HepG2 (cell line): ENCODE measurements around the gene WDR86. TPM values are rescaled to one million over a fixed set of nuclear protein-coding genes. Genes with fewer than 3 reads are reported as not detected.

Experiments
- ATAC-seq: fragments of 200-7000 bp; cut with Tn5 transposase; 3 replicates; pipeline ENCODE4 v1.9.1; 2020; ENCODE audit warnings: mild to moderate bottlenecking, moderate library complexity
- BruUV-seq: library from RNA; stranded (reverse); fragments of 400-500 nt; replicated peaks from 2 replicates; lab custom pipeline; 2021; lab: Mats Ljungman, UMichigan
- CTCF ChIA-PET: fragments of 300-600 bp; formaldehyde crosslinking; extraction: SDS; loops from one replicate; lab custom pipeline; 2021; ENCODE audit warnings: low total read pairs, inconsistent platforms, low intra/inter-chr PET ratio; lab: Yijun Ruan, JAX
- POLR2A ChIA-PET: fragments of 350-600 bp; sonication (Branson Sonifier 250); formaldehyde crosslinking; loops from one replicate; lab custom pipeline; 2020; ENCODE audit warnings: antibody characterized with exemption, inconsistent platforms; lab: Yijun Ruan, JAX
- DNase-seq: peaks from one replicate; pipeline ENCODE4 v3.0.0-alpha.2; 2015; ENCODE audit warnings: low spot score
- FAIRE-seq: peaks from 3 replicates; lab custom pipeline; 2011; peaks lifted over from hg19 to GRCh38; lab: Jason Lieb, UNC
- H2AFZ ChIP-seq: one replicate; pipeline ENCODE4 v1.6.1; 2011; ENCODE audit warnings: low read length, inconsistent platforms
- H3K27ac ChIP-seq: fragments of 300-600 bp; 3 replicates; pipeline ENCODE4 v1.8.0; 2011; ENCODE audit warnings: mixed run types, mild to moderate bottlenecking, mixed read lengths, low read length, inconsistent platforms; ENCODE audit not compliant: insufficient read depth; ENCODE audit errors: extremely low read length
- H3K27me3 ChIP-seq, 2 experiments: fragments of 200-600 bp in 1 of 2; 2 replicates in 1 of 2; 3 replicates in 1 of 2; pipeline versions ENCODE4 v1.6.0 to v1.8.0; 2011; ENCODE audit warnings: low read length in 2 of 2, mild to moderate bottlenecking in 2 of 2, moderate library complexity in 2 of 2, inconsistent platforms in 1 of 2; ENCODE audit not compliant: insufficient read depth in 2 of 2, control insufficient read depth in 1 of 2
- H3K36me3 ChIP-seq, 2 experiments: fragments of 200-600 bp in 1 of 2; replicated peaks in 1 of 2; 2 replicates in 1 of 2; 3 replicates in 1 of 2; pipeline versions ENCODE4 v1.5.1 to v1.8.0; 2011; ENCODE audit warnings: low read length in 2 of 2, inconsistent platforms in 1 of 2; ENCODE audit not compliant: insufficient read depth in 2 of 2, control insufficient read depth in 1 of 2
- H3K4me1 ChIP-seq: 2 replicates; pipeline ENCODE4 v1.5.1; 2012; ENCODE audit warnings: low read length, inconsistent platforms; ENCODE audit not compliant: insufficient read depth
- H3K4me2 ChIP-seq: 2 replicates; pipeline ENCODE4 v1.6.0; 2011; ENCODE audit warnings: low read depth, low read length, inconsistent platforms
- H3K4me3 ChIP-seq, 3 experiments: fragments of 200-600 bp in 1 of 3; sonication (generic), shearing (Covaris generic) in 1 of 3; replicated peaks in 1 of 3; 2 replicates each; pipeline ENCODE4 v1.5.1; 2011 to 2016; ENCODE audit warnings: low read length in 3 of 3, inconsistent platforms in 2 of 3, low read depth in 2 of 3, mild to moderate bottlenecking in 2 of 3, control low read depth in 1 of 3, mixed read lengths in 1 of 3; ENCODE audit not compliant: insufficient read depth in 1 of 3
- H3K79me2 ChIP-seq: one replicate; pipeline ENCODE4 v1.6.1; 2011; ENCODE audit warnings: low read length, inconsistent platforms; ENCODE audit not compliant: insufficient read depth
- H3K9ac ChIP-seq: 2 replicates; pipeline ENCODE4 v1.6.0; 2011; ENCODE audit warnings: mild to moderate bottlenecking, low read depth, low read length, inconsistent platforms; ENCODE audit not compliant: insufficient read depth
- H3K9me3 ChIP-seq: 2 replicates; pipeline ENCODE4 v1.5.1; 2012; ENCODE audit warnings: mild to moderate bottlenecking, low read length
- H4K20me1 ChIP-seq: 2 replicates; pipeline ENCODE4 v1.6.0; 2011; ENCODE audit warnings: inconsistent platforms, mild to moderate bottlenecking, low read length, moderate library complexity; ENCODE audit not compliant: insufficient read depth
- CBFB ChIP-seq: sonication (generic); formaldehyde crosslinking; IDR thresholded peaks from 2 replicates; pipeline ENCODE4 v1.4.0; 2020; ENCODE audit warnings: missing genetic modification reagents
- CREM ChIP-seq, 2 experiments: sonication (generic) in 1 of 2; formaldehyde crosslinking in 1 of 2; IDR thresholded peaks; 2 replicates each; pipeline versions ENCODE4 v1.4.0 to v1.6.1; 2016 to 2020; ENCODE audit warnings: antibody characterized with exemption in 1 of 2, mild to moderate bottlenecking in 1 of 2, missing genetic modification reagents in 1 of 2
- HIC2 ChIP-seq: sonication (generic); formaldehyde crosslinking; IDR thresholded peaks from 2 replicates; pipeline ENCODE4 v1.9.0; 2022; ENCODE audit warnings: low read depth, missing genetic modification reagents
- HNF4G ChIP-seq, 2 experiments: sonication (generic) in 1 of 2; formaldehyde crosslinking in 1 of 2; IDR thresholded peaks; 2 replicates each; pipeline versions ENCODE4 v1.4.0 to v1.6.1; 2011 to 2020; ENCODE audit warnings: borderline replicate concordance in 2 of 2, low read depth in 2 of 2, mild to moderate bottlenecking in 2 of 2, low read length in 1 of 2, missing genetic modification reagents in 1 of 2, moderate library complexity in 1 of 2
- HOXA5 ChIP-seq: sonication (generic); formaldehyde crosslinking; IDR thresholded peaks from 2 replicates; pipeline ENCODE4 v1.4.0; 2020; ENCODE audit warnings: missing genetic modification reagents
- ISL2 ChIP-seq: sonication (generic); formaldehyde crosslinking; IDR thresholded peaks from 2 replicates; pipeline ENCODE4 v1.5.0; 2020; ENCODE audit warnings: missing genetic modification reagents
- NAIF1 ChIP-seq: sonication (generic); formaldehyde crosslinking; IDR thresholded peaks from 2 replicates; pipeline ENCODE4 v1.5.0; 2020; ENCODE audit warnings: mild to moderate bottlenecking, missing genetic modification reagents, borderline replicate concordance
- PCBP2 ChIP-seq: fragments of 200-400 bp; formaldehyde crosslinking; optimal IDR thresholded peaks from 2 replicates; pipeline ENCODE3; 2018; ENCODE audit warnings: low read length, low read depth; ENCODE audit not compliant: poor library complexity, severe bottlenecking
- POGK ChIP-seq: sonication (generic); formaldehyde crosslinking; conservative IDR thresholded peaks from 2 replicates; pipeline ENCODE4 v1.8.0; 2022; ENCODE audit warnings: mild to moderate bottlenecking, moderate library complexity, missing genetic modification reagents
- RAD51 ChIP-seq: fragments of 450-650 bp; IDR thresholded peaks from 2 replicates; pipeline ENCODE4 v1.6.1; 2016; ENCODE audit warnings: borderline replicate concordance
- TCF7 ChIP-seq: sonication (generic); IDR thresholded peaks from 2 replicates; pipeline ENCODE4 v1.6.1; 2016; ENCODE audit warnings: antibody characterized with exemption, low read depth
- TCF7L2 ChIP-seq: IDR thresholded peaks from 2 replicates; pipeline ENCODE4 v1.6.1; 2011; ENCODE audit warnings: mild to moderate bottlenecking, low read depth, low read length, moderate library complexity
- ZBTB25 ChIP-seq: IDR thresholded peaks from 2 replicates; pipeline ENCODE4 v1.6.1; 2018; ENCODE audit warnings: missing genetic modification reagents
- ZFP37 ChIP-seq: sonication (generic); formaldehyde crosslinking; IDR thresholded peaks from 2 replicates; pipeline ENCODE4 v1.4.0; 2020; ENCODE audit warnings: missing genetic modification reagents, borderline replicate concordance
- ZKSCAN5 ChIP-seq: sonication (generic); formaldehyde crosslinking; IDR thresholded peaks from 2 replicates; pipeline ENCODE4 v1.5.1; 2020; ENCODE audit warnings: mild to moderate bottlenecking, missing genetic modification reagents
- ZNF101 ChIP-seq: sonication (generic); formaldehyde crosslinking; IDR thresholded peaks from 2 replicates; pipeline ENCODE4 v1.4.0; 2020; ENCODE audit warnings: mild to moderate bottlenecking, low read depth, missing genetic modification reagents, borderline replicate concordance
- ZNF20 ChIP-seq: sonication (generic); formaldehyde crosslinking; IDR thresholded peaks from 2 replicates; pipeline ENCODE4 v1.4.0; 2020; ENCODE audit warnings: mild to moderate bottlenecking, moderate library complexity, missing genetic modification reagents
- ZNF501 ChIP-seq: sonication (generic); formaldehyde crosslinking; IDR thresholded peaks from 2 replicates; pipeline ENCODE4 v1.5.1; 2020; ENCODE audit warnings: mild to moderate bottlenecking, moderate library complexity, missing genetic modification reagents
- ZNF572 ChIP-seq: sonication (generic); formaldehyde crosslinking; IDR thresholded peaks from 2 replicates; pipeline ENCODE4 v1.5.1; 2020; ENCODE audit warnings: mild to moderate bottlenecking, missing genetic modification reagents
- ZNF749 ChIP-seq: sonication (generic); formaldehyde crosslinking; IDR thresholded peaks from 2 replicates; pipeline ENCODE4 v1.8.0; 2022; ENCODE audit warnings: mild to moderate bottlenecking, missing genetic modification reagents, moderate library complexity, borderline replicate concordance
- WGBS: methylation state at CpG from one replicate; pipeline ENCODE4 v1.1.6; 2017; ENCODE audit warnings: low lambda C conversion rate; 5-methylcytosine and 5-hydroxymethylcytosine counted together
- in situ Hi-C: cut with HindIII; loops from 2 replicates; pipeline ENCODE4 v1.10.0; 2017; ENCODE audit warnings: low pct_unique_long_range_greater_than_20kb; ENCODE audit not compliant: extremely low pct_ligation_motif_present
- intact Hi-C: fragments of 100-400 bp; cut with micrococcal nuclease; formaldehyde crosslinking; loops from one replicate; pipeline ENCODE4 v1.10.0; 2022; ENCODE audit not compliant: unreplicated experiment
- polyA plus RNA-seq, 8 experiments: library from polyadenylated mRNA; depleted of rRNA in 3 of 8; stranded (reverse) in 7 of 8; unstranded in 1 of 8; fragments of >200 nt; fragmentation: Illumina TruSeq in 4 of 8; extraction: Trizol in 4 of 8; gene quantifications; 2 replicates each; pipeline versions ENCODE4 v1.2.1 to v1.2.3, GENCODE V29; 2011 to 2016; ENCODE audit warnings: low read depth in 4 of 8, missing spikeins in 1 of 8, mixed read lengths in 1 of 8; ENCODE audit not compliant: insufficient read depth in 1 of 8
- total RNA-seq, 5 experiments: library from RNA; depleted of rRNA; stranded (reverse); fragments of >200 nt; fragmentation: Illumina TruSeq; extraction: Trizol; gene quantifications; 2 replicates each; pipeline ENCODE4 v1.2.3, GENCODE V29; 2016; ENCODE audit warnings: low read depth in 1 of 5

Gene WDR86
- total and polyA plus RNA-seq, 2 of the 13 experiments (the other 11 are each of a cell fraction or from before 2014, with no cell fraction given): 0.11 to 2.9 TPM

- 6% methylated on average over 1 of the region's 1 CpG for WGBS
- no TSS peak for BruUV-seq
Measured at GRCh38 chr7:151334628-151335027, 75.2 kb downstream of the WDR86 start.

More at GRCh38 chr7:151334628-151335027, 75.2 kb downstream of the WDR86 start:
- DNase-seq (no peak), FAIRE-seq (no peak), ATAC-seq (no peak)
- Histone ChIP-seq H3K27me3 (peaks cover 1 to 5% of the 10 kb centered on the region in 2 experiments; a peak in 2 of 5 replicates), H3K4me3 (no peak overlapping the region), H4K20me1 (no peaks in the 10 kb centered on the region), H3K9me3 (no peaks in the 10 kb centered on the region), H3K4me2 (no peak overlapping the region), H3K36me3 (no peaks in the 10 kb centered on the region), H3K27ac (no peak overlapping the region), H3K4me1 (peaks cover 26% of the 10 kb centered on the region), H2AFZ (no peak overlapping the region), H3K79me2 (no peaks in the 10 kb centered on the region), H3K9ac (no peak overlapping the region)
- in situ Hi-C loops: no loop called here
- TF ChIP-seq HOXA5 (no peak), RAD51 (no peak), ZKSCAN5 (no peak), HIC2 (no peak), ZFP37 (CRISPR knock-in tag) (no peak), PCBP2 (no peak), ZNF572 (CRISPR knock-in tag) (no peak), NAIF1 (CRISPR knock-in tag) (no peak), ZNF501 (no peak), CREM (IDR thresholded peaks at IDR 0.05) (no peak), CREM (CRISPR knock-in tag; IDR thresholded peaks at IDR 0.05) (no peak), ZNF101 (no peak), ISL2 (CRISPR knock-in tag) (no peak), POGK (CRISPR knock-in tag) (no peak), ZNF20 (no peak), ZNF749 (CRISPR knock-in tag) (no peak), HNF4G (IDR thresholded peaks at IDR 0.05; ENCODE audit: borderline replicate concordance, low read depth, low read length) (no peak), HNF4G (CRISPR knock-in tag; IDR thresholded peaks at IDR 0.05; ENCODE audit: borderline replicate concordance, low read depth) (no peak), CBFB (CRISPR knock-in tag) (no peak), TCF7 (no peak), TCF7L2 (no peak), ZBTB25 (CRISPR knock-in tag) (no peak)
- intact Hi-C loops: no loop called here
- CTCF ChIA-PET: no interaction called here
- POLR2A ChIA-PET: no interaction called here
